ENCODE measurements around the gene NADK2.
A peak's percentile ranks its signal among the peaks of the same experiment; 100 is the strongest.
"Not testable (repeated sequence)": the region's sequence is repeated elsewhere in the genome, so short reads cannot be mapped to it uniquely, and the experiment has no call there.

The NADK2 gene

GRCh38 chr5:36206913-36207312, 34.8 kb downstream of the NADK2 start:
- DNase-seq (ENCODE audit: low spot score) = no peak

- DNase-seq (ENCODE audit: low spot score) = no peak
These were observed 36.4 kb downstream of the NADK2 start for GRCh38 chr5:36205329-36205728.

DNA sequence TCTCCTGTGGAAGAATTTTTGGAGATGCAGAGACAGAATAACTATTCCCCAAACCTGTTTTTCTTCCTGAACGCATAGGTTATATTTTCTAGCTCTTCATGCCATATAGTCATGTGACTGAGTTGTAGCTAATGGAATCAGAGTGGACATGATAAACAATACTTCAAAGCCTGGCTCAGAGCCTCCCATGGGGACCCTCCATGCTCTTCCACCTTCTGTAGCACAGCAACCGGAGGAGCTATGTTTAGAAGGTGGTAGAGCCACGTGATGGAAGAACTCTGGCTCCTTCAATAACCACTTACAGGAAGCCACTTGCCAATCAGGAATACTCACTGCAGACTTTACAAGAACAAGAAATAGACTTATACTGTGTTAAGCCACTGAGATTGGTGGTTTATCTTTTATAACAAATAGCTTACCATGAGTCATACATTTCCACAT, 39.2 kb downstream of the NADK2 start:
- peak; percentile 18 for DNase-seq (ENCODE audit: low spot score)

DNA sequence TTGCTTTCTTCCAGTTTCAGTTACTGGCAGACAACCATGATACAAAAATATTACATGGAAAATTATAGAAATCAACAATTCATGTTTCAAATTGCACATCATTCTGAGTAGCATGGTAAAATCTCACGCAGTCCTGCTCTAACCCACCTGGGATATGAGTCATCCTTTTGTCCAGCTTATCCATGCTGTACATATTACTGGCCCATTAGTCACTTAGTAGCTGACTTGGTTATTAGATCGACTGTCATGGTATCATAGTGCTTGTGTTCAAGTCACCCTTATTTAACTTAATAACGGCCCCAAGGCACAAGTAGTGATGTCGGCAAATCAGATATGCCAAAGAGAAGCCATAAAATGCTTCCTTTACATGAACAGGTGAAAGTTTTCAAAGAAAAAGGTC, 41.2 kb downstream of the NADK2 start:
- no peak for DNase-seq (ENCODE audit: low spot score)

GRCh38 chr5:36199620-36200019, 42.1 kb downstream of the NADK2 start:
- no peak for DNase-seq (ENCODE audit: low spot score)

- DNase-seq (ENCODE audit: low spot score) = not testable (repeated sequence)
These were observed 42.9 kb downstream of the NADK2 start for GRCh38 chr5:36198783-36199182.

- no peak for DNase-seq (ENCODE audit: low spot score)
These were observed 43.4 kb downstream of the NADK2 start for GRCh38 chr5:36198281-36198680.

- no peak for DNase-seq (ENCODE audit: low spot score)
These were observed 48.0 kb downstream of the NADK2 start for GRCh38 chr5:36193746-36194145.

DNA sequence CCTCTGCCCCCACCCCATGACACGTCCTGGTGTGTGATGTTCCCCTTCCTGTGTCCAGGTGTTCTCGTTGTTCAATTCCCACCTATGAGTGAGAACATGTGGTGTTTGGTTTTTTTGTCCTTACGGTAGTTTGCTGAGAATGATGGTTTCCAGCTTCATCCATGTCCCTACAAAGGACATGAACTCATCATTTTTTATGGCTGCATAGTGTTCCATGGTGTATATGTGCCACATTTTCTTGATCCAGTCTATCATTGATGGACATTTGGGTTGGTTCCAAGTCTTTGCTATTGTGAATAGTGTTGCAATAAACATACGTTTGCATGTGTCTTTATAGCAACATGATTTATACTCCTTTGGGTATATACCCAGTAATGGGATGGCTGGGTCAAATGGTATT, 57.3 kb downstream of the NADK2 start:
- not testable (repeated sequence) for DNase-seq (ENCODE audit: low spot score)

- no peak for DNase-seq (ENCODE audit: low spot score)
These were observed 60.0 kb downstream of the NADK2 start for GRCh38 chr5:36181774-36182173.

DNA sequence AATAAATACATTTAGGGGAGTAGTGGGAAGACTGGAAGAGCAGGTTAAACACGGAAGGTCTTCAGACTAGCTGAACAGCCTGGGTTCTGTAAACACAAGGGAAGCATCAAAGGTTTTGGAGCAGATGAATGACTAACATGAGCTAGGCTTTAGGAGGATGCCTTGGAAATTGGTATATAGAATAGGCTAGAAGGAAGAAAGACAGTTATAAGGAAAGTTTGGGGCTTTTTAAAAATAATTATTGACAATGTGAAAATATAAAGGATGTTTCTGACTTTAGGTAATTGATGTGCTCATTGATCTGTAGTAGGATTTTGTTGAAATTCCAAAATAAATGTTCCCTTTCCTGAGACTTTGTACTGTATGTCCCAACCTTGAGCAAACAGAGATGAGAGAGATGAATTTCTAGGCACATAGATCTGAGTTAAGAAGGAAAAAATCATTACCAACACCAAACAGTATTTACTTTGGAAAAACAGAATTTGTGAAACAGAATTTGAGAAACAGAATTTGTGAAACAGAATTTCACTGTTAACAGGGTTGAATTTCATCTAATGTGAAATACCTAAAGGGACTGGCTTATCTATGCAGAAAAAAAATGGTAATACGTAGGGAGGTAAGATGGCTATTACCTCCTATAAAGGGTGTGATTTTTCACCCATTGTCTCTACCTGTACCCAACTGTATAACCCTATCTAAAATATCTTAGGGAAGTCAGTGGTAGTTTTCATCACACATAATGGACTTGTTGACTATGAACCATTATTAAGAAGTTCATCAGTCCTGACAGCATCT, 61.0 kb downstream of the NADK2 start:
- no peak for DNase-seq (ENCODE audit: low spot score)

DNA sequence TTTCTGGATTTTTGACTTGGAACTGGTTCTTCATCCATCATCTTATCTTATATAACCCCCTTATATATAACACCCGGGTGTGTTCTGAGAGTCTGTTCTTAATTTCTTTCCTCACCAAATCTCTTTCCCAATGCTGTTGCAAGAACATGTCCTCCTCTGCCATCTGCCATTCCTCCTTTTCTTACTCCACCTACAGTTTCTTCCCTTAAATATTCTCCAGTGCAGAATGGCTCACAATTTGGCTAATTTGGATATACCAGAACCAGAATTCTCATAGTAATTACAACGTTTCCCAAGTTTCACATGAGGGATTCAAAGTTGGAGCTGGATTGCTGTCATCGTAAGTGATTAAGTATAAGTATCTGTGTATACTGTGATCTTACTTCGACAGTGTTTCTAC, 61.8 kb downstream of the NADK2 start:
- no peak for DNase-seq (ENCODE audit: low spot score)

DNA sequence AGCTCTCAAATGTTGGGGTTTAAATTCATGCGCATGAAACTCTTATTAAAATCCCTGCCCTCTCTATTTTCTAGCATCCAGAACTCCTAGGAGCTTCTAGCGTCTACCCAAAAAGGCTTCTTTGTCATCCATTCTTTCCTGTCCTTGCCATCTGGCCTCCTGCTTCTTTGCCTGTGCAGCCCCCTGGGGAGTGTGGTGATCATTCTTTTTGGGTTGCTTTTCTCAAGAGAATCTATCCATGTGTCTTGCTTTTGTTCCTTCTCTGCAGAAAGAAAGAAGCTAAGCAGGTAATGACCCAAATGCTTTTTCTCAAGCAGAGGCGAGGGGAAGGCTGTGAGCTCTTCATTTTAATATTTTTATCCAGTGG, 63.2 kb downstream of the NADK2 start:
- no peak for DNase-seq (ENCODE audit: low spot score)

DNA sequence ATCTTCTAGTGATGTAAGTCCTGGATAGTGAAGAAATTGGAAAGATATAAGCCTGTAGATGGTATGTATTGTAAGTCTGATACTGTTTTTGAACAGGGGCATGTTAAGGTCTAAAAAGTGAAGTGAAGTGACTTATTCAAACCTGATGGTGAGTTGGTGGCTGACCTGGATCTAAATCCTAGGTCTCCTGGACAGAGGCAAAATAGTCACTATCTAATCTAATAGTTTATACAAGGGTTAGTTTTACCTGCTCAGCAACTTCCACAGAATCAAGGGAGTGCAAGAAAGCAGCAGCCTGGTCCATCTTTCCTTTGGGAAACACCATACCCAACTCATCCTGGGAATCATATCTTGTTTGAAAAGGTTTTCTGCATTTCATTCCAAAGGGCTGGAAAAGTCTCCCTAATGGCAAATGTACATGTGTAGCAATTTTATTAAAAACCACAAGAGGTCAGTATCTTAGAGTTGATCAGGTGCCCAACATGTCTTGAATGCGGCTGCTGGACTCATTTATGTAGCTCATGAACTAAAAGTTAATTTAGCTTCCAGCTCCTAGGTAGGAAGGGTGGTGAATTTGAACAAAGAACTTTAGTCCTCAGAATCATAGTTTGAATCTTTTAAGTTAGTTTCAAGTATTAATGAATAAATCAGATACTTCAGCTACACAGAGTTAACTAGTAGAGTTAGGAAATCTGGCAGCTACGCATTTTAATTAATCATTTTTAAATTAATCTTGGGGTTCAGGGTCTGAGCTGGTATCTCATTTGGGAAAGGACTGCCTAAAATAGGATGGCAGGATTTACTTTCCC, 63.8 kb downstream of the NADK2 start:
- DNase-seq (ENCODE audit: low spot score) = peak; percentile 54

DNA sequence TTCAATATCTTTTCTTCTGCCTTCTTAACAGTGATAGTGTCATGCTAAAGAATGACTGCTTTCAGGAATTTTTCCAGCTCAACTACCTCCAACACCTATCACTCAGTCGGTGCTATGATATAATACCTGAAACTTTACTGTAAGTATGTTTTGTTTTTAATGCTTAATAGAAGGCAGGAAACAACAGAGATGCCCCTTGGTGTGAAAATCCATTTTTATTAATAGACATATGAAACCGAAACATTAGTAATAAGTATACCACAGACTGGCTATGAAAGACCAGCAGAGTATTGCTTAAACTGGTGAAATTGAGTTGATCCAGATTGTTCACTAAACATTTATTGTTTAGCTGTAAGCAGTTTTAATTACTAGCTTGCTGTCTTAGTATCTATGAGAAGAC, 64.6 kb downstream of the NADK2 start:
- DNase-seq (ENCODE audit: low spot score) = no peak

GRCh38 chr5:36175043-36175442, 66.7 kb downstream of the NADK2 start:
- DNase-seq (ENCODE audit: low spot score) = no peak

DNA sequence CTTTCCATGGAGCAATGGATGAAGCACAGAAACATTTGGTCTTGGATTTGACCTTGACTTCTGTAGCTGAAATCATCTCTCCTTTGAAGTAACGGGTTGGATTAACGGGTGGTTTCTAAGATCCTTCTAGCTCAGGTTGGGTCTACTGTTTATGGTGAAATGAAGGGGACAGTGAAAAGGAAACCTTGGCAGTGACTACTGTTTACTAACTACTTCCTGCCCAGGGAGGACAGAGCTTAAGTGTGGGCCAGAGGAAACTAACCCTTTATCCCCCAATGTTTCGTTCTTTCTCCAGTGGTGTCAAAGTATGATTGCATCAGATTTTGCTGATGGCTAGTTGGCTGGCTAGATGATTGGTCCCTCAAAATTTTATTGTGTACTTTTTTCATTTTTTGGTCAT, 67.6 kb downstream of the NADK2 start:
- DNase-seq (ENCODE audit: low spot score) = no peak

DNA sequence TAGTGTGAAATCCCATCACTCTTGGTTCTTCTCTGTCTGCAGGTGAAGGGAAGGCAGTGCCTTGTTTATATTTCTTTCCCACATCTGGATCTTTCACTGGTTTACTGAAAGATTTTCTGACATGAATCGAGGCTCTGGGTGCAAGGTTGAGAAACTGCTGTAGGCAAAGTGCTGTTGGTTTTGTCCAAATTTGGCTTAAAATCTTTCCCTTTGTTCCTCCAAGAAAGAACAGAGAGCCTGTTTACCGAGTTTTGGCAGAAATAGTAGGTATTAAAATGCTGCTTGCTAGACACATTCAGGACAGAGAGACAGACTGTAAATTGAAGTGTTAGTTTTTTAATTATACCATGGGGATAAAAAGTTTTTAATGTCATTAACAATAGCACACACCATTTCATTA, 68.3 kb downstream of the NADK2 start:
- DNase-seq (ENCODE audit: low spot score) = no peak

- DNase-seq (ENCODE audit: low spot score) = no peak
These were observed 69.1 kb downstream of the NADK2 start for GRCh38 chr5:36172599-36172998.

GRCh38 chr5:36170832-36171424, 70.8 kb downstream of the NADK2 start:
- DNase-seq (ENCODE audit: low spot score) = no peak

DNA sequence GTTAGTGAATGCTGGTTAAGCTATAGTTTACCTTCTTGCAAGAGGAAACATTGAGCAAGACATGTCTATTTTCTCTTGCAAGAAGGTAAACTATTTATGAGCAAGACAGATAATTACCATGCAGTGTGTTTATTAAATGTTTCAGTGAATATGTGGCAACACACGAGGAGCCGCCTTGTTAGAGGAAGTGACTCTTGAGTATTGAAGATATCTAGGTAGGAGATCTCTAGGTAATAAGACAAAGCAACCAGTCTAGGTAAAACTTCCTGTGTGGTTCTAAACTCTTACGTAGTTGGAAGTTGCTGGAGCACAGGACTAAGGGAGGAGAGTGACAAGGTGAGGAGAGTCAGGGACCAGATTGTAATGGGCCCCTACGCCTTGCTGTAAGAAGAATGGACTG, 73.0 kb downstream of the NADK2 start:
- no peak for DNase-seq (ENCODE audit: low spot score)

GRCh38 chr5:36164461-36164860, 77.3 kb downstream of the NADK2 start:
- no peak for DNase-seq (ENCODE audit: low spot score)

All from AG08395 (cell line).